Measurements from ENCODE around the gene HOXD9. TPM values are rescaled to one million over a fixed set of nuclear protein-coding genes. Genes with fewer than 3 reads are reported as not detected.

HOXD9 gene
- total RNA-seq, 1 experiment from 2014 or later = not detected

DNA sequence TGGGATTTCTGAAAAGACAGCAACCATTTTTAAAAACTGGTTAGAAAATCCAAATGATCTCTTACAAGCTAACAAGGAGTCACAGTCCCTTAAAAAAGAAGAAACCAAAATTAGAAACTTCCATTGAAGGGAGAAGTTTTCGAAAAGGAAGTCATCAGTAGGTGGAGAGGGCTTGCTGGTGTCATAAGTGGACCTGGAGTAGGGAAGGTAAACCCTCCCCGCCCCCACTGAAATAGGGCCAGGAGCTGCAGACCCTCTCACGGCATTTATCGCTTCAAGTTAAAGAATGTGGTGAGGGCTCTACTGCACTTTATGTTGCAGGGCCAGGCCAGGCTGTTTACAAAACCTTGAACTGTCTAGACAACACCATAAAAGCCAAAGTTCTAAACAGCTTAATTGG is 12.6 kb upstream of the HOXD9 start (continued):
- TF ChIP-seq, protein P1, sequence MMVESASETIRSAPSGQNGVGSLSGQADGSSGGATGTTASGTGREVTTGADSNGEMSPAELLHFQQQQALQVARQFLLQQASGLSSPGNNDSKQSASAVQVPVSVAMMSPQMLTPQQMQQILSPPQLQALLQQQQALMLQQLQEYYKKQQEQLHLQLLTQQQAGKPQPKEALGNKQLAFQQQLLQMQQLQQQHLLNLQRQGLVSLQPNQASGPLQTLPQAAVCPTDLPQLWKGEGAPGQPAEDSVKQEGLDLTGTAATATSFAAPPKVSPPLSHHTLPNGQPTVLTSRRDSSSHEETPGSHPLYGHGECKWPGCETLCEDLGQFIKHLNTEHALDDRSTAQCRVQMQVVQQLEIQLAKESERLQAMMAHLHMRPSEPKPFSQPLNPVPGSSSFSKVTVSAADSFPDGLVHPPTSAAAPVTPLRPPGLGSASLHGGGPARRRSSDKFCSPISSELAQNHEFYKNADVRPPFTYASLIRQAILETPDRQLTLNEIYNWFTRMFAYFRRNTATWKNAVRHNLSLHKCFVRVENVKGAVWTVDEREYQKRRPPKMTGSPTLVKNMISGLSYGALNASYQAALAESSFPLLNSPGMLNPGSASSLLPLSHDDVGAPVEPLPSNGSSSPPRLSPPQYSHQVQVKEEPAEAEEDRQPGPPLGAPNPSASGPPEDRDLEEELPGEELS (CRISPR knock-in tag; IDR thresholded peaks at IDR 0.05) = no peak
- no peak for TF ChIP-seq GTF2I (CRISPR knock-in tag; conservative IDR thresholded peaks at IDR 0.05)
- TF ChIP-seq SMAD4 (CRISPR knock-in tag; IDR thresholded peaks at IDR 0.05) = no peak
- TF ChIP-seq, protein P2, sequence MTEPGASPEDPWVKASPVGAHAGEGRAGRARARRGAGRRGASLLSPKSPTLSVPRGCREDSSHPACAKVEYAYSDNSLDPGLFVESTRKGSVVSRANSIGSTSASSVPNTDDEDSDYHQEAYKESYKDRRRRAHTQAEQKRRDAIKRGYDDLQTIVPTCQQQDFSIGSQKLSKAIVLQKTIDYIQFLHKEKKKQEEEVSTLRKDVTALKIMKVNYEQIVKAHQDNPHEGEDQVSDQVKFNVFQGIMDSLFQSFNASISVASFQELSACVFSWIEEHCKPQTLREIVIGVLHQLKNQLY (CRISPR knock-in tag; IDR thresholded peaks at IDR 0.05) = no peak
- no peak for TF ChIP-seq ELF4 (CRISPR knock-in tag; IDR thresholded peaks at IDR 0.05; ENCODE audit: low read depth)
- TF ChIP-seq OVOL2 (CRISPR knock-in tag; IDR thresholded peaks at IDR 0.05; ENCODE audit: borderline replicate concordance) = no peak
- TF ChIP-seq, protein P3, sequence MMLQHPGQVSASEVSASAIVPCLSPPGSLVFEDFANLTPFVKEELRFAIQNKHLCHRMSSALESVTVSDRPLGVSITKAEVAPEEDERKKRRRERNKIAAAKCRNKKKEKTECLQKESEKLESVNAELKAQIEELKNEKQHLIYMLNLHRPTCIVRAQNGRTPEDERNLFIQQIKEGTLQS (CRISPR knock-in tag; conservative IDR thresholded peaks at IDR 0.05) = no peak
- TF ChIP-seq, protein P4, sequence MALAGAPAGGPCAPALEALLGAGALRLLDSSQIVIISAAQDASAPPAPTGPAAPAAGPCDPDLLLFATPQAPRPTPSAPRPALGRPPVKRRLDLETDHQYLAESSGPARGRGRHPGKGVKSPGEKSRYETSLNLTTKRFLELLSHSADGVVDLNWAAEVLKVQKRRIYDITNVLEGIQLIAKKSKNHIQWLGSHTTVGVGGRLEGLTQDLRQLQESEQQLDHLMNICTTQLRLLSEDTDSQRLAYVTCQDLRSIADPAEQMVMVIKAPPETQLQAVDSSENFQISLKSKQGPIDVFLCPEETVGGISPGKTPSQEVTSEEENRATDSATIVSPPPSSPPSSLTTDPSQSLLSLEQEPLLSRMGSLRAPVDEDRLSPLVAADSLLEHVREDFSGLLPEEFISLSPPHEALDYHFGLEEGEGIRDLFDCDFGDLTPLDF (CRISPR knock-in tag; IDR thresholded peaks at IDR 0.05) = no peak
- TF ChIP-seq ZNF317 (CRISPR knock-in tag; IDR thresholded peaks at IDR 0.05; ENCODE audit: borderline replicate concordance, low read depth) = no peak
- TF ChIP-seq SOX15 (CRISPR knock-in tag; IDR thresholded peaks at IDR 0.05) = no peak

DNA sequence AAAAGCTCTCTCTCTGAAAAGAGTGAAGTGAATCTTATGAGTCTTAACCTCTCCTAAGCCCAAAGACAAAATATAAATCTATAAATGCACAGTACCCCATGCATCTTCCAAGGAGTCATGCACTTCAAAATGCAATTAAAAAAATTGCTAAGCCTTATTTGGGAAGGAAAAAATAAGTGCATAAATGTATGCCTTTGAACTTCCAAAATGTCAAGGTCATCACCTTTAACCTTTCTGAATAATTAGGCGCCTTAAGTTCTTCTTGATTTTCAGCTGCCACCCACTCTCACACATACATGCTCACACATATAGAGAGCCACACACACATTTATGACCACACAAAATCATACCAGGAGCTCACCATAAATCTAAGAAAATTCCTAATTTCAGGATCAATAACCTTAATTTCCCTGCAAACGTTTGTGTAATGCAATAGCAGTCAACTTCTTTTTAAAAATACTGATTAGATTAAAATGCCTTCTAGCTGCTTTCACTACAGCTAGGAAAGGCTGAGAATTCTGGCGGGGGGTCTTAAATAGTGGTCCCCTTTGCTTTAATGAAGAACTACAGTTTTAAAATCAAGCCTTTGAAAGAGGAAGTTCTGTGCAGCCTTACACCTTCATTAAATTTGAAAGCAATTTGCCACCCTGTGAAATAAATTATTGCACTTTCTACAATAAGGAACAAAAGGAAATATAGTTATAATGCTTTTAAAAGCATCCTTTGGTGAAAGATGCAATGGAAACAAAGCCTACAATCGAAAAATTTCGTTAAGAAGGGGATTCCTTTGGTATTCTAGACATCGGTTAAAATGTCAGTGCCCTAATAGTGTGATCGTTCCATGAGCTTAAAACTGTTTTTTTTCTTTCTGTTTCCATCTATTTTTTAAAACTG is 11.9 kb upstream of the HOXD9 start:
- CTCF ChIA-PET = interaction anchor here (0.6 to 2.2 kb wide), 12 partner anchors 10 to 444 kb away, joined by 3 to 15 read pairs (median 4); partner anchors contain the start of gene HOXD9
- TF ChIP-seq FOXK1 (CRISPR knock-in tag; IDR thresholded peaks at IDR 0.05) = no peak
- TF ChIP-seq TEAD4 (CRISPR knock-in tag; IDR thresholded peaks at IDR 0.05) = no peak
- TF ChIP-seq IRF2 (CRISPR knock-in tag; IDR thresholded peaks at IDR 0.05; ENCODE audit: borderline replicate concordance, low read depth) = no peak
- TF ChIP-seq, protein P5, sequence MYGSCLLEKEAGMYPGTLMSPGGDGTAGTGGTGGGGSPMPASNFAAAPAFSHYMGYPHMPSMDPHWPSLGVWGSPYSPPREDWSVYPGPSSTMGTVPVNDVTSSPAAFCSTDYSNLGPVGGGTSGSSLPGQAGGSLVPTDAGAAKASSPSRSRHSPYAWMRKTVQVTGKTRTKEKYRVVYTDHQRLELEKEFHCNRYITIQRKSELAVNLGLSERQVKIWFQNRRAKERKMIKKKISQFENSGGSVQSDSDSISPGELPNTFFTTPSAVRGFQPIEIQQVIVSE (CRISPR knock-in tag; IDR thresholded peaks at IDR 0.05; ENCODE audit: borderline replicate concordance) = no peak
- no peak for TF ChIP-seq ZNF317 (CRISPR knock-in tag; IDR thresholded peaks at IDR 0.05; ENCODE audit: borderline replicate concordance, low read depth)
- no peak for TF ChIP-seq FOXP1 (CRISPR knock-in tag; IDR thresholded peaks at IDR 0.05; ENCODE audit: borderline replicate concordance)
- TF ChIP-seq, protein P6, sequence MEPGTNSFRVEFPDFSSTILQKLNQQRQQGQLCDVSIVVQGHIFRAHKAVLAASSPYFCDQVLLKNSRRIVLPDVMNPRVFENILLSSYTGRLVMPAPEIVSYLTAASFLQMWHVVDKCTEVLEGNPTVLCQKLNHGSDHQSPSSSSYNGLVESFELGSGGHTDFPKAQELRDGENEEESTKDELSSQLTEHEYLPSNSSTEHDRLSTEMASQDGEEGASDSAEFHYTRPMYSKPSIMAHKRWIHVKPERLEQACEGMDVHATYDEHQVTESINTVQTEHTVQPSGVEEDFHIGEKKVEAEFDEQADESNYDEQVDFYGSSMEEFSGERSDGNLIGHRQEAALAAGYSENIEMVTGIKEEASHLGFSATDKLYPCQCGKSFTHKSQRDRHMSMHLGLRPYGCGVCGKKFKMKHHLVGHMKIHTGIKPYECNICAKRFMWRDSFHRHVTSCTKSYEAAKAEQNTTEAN (CRISPR knock-in tag; IDR thresholded peaks at IDR 0.05) = no peak
- no peak for TF ChIP-seq SOX15 (CRISPR knock-in tag; IDR thresholded peaks at IDR 0.05)
- TF ChIP-seq ZNF671 (CRISPR knock-in tag; IDR thresholded peaks at IDR 0.05) = no peak
- TF ChIP-seq, protein P7, sequence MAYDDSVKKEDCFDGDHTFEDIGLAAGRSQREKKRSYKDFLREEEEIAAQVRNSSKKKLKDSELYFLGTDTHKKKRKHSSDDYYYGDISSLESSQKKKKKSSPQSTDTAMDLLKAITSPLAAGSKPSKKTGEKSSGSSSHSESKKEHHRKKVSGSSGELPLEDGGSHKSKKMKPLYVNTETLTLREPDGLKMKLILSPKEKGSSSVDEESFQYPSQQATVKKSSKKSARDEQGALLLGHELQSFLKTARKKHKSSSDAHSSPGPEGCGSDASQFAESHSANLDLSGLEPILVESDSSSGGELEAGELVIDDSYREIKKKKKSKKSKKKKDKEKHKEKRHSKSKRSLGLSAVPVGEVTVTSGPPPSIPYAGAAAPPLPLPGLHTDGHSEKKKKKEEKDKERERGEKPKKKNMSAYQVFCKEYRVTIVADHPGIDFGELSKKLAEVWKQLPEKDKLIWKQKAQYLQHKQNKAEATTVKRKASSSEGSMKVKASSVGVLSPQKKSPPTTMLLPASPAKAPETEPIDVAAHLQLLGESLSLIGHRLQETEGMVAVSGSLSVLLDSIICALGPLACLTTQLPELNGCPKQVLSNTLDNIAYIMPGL (CRISPR knock-in tag; IDR thresholded peaks at IDR 0.05) = no peak
- TF ChIP-seq ZNF219 (CRISPR knock-in tag; IDR thresholded peaks at IDR 0.05; ENCODE audit: borderline replicate concordance) = no peak
- no peak for TF ChIP-seq JAZF1 (CRISPR knock-in tag; IDR thresholded peaks at IDR 0.05)
- TF ChIP-seq SP1 (CRISPR knock-in tag; conservative IDR thresholded peaks at IDR 0.05) = no peak
- no peak for TF ChIP-seq CBFB (CRISPR knock-in tag; IDR thresholded peaks at IDR 0.05; ENCODE audit: low read depth)
- no peak for TF ChIP-seq NR1H2 (CRISPR knock-in tag; IDR thresholded peaks at IDR 0.05)

More for the DNA sequence above, 11.9 kb upstream of the HOXD9 start:
- H3K4me3 Mint-ChIP-seq = no peak overlapping the region
- ATAC-seq = no peak
- H3K36me3 Mint-ChIP-seq = 0 out of 2 replicates have a peak, but pooled peaks cover 4% of the 10 kb centered on the region
- H3K9me3 Mint-ChIP-seq = no peaks in the 10 kb centered on the region
- H3K27ac Mint-ChIP-seq = no peak overlapping the region
- H3K27me3 Mint-ChIP-seq (ENCODE audit: low read depth) = peaks cover 98% of the 10 kb centered on the region
- peaks cover 33% of the 10 kb centered on the region for H3K4me1 Mint-ChIP-seq
- POLR2A ChIA-PET = no interaction called here
- no peak for DNase-seq (ENCODE audit: low spot score)

Measured in WTC11 (cell line).